ENCODE measurements around the gene MED10. TPM values are rescaled to one million over a fixed set of nuclear protein-coding genes. Genes with fewer than 3 reads are reported as not detected.

Gene MED10
- total RNA-seq, 2 experiments from 2014 or later: 97.2 to 98.0 TPM

GRCh38 chr5:6418679-6419276 lies 40.4 kb upstream of the MED10 start:
- Mint-ChIP-seq H3K27ac (no peak overlapping the region), H3K9me3 (no peaks in the 10 kb centered on the region), H3K36me3 (ENCODE audit: low read depth) (no peaks in the 10 kb centered on the region), H3K4me1 (ENCODE audit: low read depth) (no peaks in the 10 kb centered on the region), H3K27me3 (peaks cover 23% of the 10 kb centered on the region), H3K4me3 (no peak overlapping the region)
- Histone ChIP-seq H3K27me3 (ENCODE audit: control insufficient read depth in 1 of 2, insufficient read depth in 2 of 2, low read length in 2 of 2) (peaks cover 5 to 7% of the 10 kb centered on the region in 2 experiments), H3K36me3 (ENCODE audit: insufficient read depth, low read length) (no peaks in the 10 kb centered on the region), H3K4me1 (ENCODE audit: insufficient read depth, low read length) (no peaks in the 10 kb centered on the region), H3K4me3 (ENCODE audit: low read length) (no peak overlapping the region), H3K27ac (ENCODE audit: low read depth in 1 of 2, low read length in 2 of 2) (no peak overlapping the region), H3K9me3 (ENCODE audit: control insufficient read depth in 1 of 2, insufficient read depth in 1 of 2, low read length in 2 of 2) (no peaks in the 10 kb centered on the region)
- TF ChIP-seq, protein P1, sequence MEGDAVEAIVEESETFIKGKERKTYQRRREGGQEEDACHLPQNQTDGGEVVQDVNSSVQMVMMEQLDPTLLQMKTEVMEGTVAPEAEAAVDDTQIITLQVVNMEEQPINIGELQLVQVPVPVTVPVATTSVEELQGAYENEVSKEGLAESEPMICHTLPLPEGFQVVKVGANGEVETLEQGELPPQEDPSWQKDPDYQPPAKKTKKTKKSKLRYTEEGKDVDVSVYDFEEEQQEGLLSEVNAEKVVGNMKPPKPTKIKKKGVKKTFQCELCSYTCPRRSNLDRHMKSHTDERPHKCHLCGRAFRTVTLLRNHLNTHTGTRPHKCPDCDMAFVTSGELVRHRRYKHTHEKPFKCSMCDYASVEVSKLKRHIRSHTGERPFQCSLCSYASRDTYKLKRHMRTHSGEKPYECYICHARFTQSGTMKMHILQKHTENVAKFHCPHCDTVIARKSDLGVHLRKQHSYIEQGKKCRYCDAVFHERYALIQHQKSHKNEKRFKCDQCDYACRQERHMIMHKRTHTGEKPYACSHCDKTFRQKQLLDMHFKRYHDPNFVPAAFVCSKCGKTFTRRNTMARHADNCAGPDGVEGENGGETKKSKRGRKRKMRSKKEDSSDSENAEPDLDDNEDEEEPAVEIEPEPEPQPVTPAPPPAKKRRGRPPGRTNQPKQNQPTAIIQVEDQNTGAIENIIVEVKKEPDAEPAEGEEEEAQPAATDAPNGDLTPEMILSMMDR (IDR thresholded peaks at IDR 0.05): no peak
- CTCF ChIA-PET: no interaction called here
- intact Hi-C loops (cut with DNase I, micrococcal nuclease): no loop called here
- POLR2A ChIA-PET: no interaction called here
- ATAC-seq (ENCODE audit: poor library complexity): no peak
- DNase-seq: no peak

GRCh38 chr5:6417657-6418056 lies 39.3 kb upstream of the MED10 start:
- Mint-ChIP-seq H3K36me3 (ENCODE audit: low read depth) (no peaks in the 10 kb centered on the region), H3K9me3 (no peaks in the 10 kb centered on the region), H3K4me3 (no peak overlapping the region), H3K4me1 (ENCODE audit: low read depth) (no peaks in the 10 kb centered on the region), H3K27ac (no peak overlapping the region), H3K27me3 (peaks cover 19% of the 10 kb centered on the region)
- intact Hi-C loops (cut with DNase I, micrococcal nuclease): no loop called here
- no peaks in the 10 kb centered on the region for H3K36me3 ChIP-seq (ENCODE audit: insufficient read depth, low read length)
- ChIA-PET POLR2A (no interaction called here), CTCF (no interaction called here)
- no peak overlapping the region for H3K4me3 ChIP-seq (ENCODE audit: low read length)
- TF ChIP-seq, protein P1 (IDR thresholded peaks at IDR 0.05): no peak
- ATAC-seq (ENCODE audit: poor library complexity): no peak
- no peak overlapping the region for H3K27ac ChIP-seq (ENCODE audit: low read depth in 1 of 2, low read length in 2 of 2)
- no peaks in the 10 kb centered on the region for H3K4me1 ChIP-seq (ENCODE audit: insufficient read depth, low read length)
- H3K9me3 ChIP-seq (ENCODE audit: control insufficient read depth in 1 of 2, insufficient read depth in 1 of 2, low read length in 2 of 2): no peaks in the 10 kb centered on the region
- H3K27me3 ChIP-seq (ENCODE audit: control insufficient read depth in 1 of 2, insufficient read depth in 2 of 2, low read length in 2 of 2): peaks cover 7% of the 10 kb centered on the region in 2 experiments
- DNase-seq: no peak

DNA sequence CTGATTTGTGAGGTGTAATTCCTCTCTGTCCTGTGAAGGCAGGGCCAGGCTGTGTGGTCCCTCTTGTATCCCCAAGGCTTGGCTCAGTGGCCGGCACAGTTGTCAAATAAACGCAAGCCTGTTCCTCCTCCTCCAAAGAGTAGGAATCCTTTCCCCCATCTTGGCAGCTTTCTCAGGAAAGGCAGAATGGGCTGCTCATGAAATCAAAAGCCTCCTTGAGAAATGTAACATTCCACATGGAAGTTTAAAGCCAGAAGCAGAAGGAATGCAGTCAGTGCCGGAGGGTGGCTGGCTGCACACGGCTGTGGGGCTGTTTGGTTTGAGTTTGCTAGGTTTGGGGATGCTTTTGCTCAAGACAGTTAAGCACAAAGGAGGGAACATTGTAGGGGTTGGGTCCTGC lies 34.5 kb upstream of the MED10 start:
- intact Hi-C loops (cut with DNase I, micrococcal nuclease): no loop called here
- no peaks in the 10 kb centered on the region for H3K4me1 Mint-ChIP-seq (ENCODE audit: low read depth)
- ATAC-seq (ENCODE audit: poor library complexity): no peak
- Histone ChIP-seq H3K4me3 (ENCODE audit: low read length) (no peak overlapping the region), H3K27me3 (ENCODE audit: control insufficient read depth in 1 of 2, insufficient read depth in 2 of 2, low read length in 2 of 2) (peaks cover 7% of the 10 kb centered on the region in 2 experiments), H3K36me3 (ENCODE audit: insufficient read depth, low read length) (no peaks in the 10 kb centered on the region), H3K27ac (ENCODE audit: low read depth in 1 of 2, low read length in 2 of 2) (no peak overlapping the region), H3K9me3 (ENCODE audit: control insufficient read depth in 1 of 2, insufficient read depth in 1 of 2, low read length in 2 of 2) (peaks cover 0 to 4% of the 10 kb centered on the region in 2 experiments), H3K4me1 (ENCODE audit: insufficient read depth, low read length) (no peaks in the 10 kb centered on the region)
- ChIA-PET POLR2A (no interaction called here), CTCF (no interaction called here)
- TF ChIP-seq, protein P1 (IDR thresholded peaks at IDR 0.05): no peak
- H3K36me3 Mint-ChIP-seq (ENCODE audit: low read depth): no peaks in the 10 kb centered on the region
- peaks cover 17% of the 10 kb centered on the region for H3K27me3 Mint-ChIP-seq
- no peak overlapping the region for H3K4me3 Mint-ChIP-seq
- no peaks in the 10 kb centered on the region for H3K9me3 Mint-ChIP-seq
- no peak for DNase-seq
- H3K27ac Mint-ChIP-seq: no peak overlapping the region

Measured in CD4-positive, alpha-beta T cell (primary cell).